ENCODE results near the gene VAC14.

- TF ChIP-seq POLR2A (IDR thresholded peaks at IDR 0.05) = no peak
- TF ChIP-seq, protein P1, sequence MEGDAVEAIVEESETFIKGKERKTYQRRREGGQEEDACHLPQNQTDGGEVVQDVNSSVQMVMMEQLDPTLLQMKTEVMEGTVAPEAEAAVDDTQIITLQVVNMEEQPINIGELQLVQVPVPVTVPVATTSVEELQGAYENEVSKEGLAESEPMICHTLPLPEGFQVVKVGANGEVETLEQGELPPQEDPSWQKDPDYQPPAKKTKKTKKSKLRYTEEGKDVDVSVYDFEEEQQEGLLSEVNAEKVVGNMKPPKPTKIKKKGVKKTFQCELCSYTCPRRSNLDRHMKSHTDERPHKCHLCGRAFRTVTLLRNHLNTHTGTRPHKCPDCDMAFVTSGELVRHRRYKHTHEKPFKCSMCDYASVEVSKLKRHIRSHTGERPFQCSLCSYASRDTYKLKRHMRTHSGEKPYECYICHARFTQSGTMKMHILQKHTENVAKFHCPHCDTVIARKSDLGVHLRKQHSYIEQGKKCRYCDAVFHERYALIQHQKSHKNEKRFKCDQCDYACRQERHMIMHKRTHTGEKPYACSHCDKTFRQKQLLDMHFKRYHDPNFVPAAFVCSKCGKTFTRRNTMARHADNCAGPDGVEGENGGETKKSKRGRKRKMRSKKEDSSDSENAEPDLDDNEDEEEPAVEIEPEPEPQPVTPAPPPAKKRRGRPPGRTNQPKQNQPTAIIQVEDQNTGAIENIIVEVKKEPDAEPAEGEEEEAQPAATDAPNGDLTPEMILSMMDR (IDR thresholded peaks at IDR 0.05) = no peak
Measured at GRCh38 chr16:70750893-70751467, 50.0 kb downstream of the VAC14 start.

Measured in suprapubic skin (tissue), 3 donors.